Measurements from ENCODE around the gene RPP14.
"Not testable (repeated sequence)": the region's sequence is repeated elsewhere in the genome, so short reads cannot be mapped to it uniquely, and the experiment has no call there.

RPP14 gene

GRCh38 chr3:58261954-58262666, 43.9 kb upstream of the RPP14 start:
- no peaks in the 10 kb centered on the region for H3K27me3 ChIP-seq (ENCODE audit: insufficient read depth, low read depth, severe bottlenecking)
- no peaks in the 10 kb centered on the region for H3K9me3 ChIP-seq (ENCODE audit: severe bottlenecking)
- H3K36me3 ChIP-seq = peaks cover 2% of the 10 kb centered on the region; the same call in 1 of the 2 replicates
- no peak overlapping the region for H3K27ac ChIP-seq
- no peak overlapping the region for H3K4me3 ChIP-seq (ENCODE audit: low read depth, low read length)
- DNase-seq = no peak
- no peak for TF ChIP-seq CTCF (IDR thresholded peaks at IDR 0.05; ENCODE audit: low read depth, low read length)

- no peak for DNase-seq
- H3K27ac ChIP-seq = no peak overlapping the region
These were observed 39.5 kb upstream of the RPP14 start for GRCh38 chr3:58266577-58266976.

GRCh38 chr3:58267543-58267942, 38.5 kb upstream of the RPP14 start:
- not testable (repeated sequence) for H3K27ac ChIP-seq; H3K36me3 ChIP-seq; H3K9me3 ChIP-seq (ENCODE audit: severe bottlenecking); H3K27me3 ChIP-seq (ENCODE audit: insufficient read depth, low read depth, severe bottlenecking); H3K4me3 ChIP-seq (ENCODE audit: low read depth, low read length); DNase-seq

More at GRCh38 chr3:58266577-58266976, 39.5 kb upstream of the RPP14 start:
- Histone ChIP-seq H3K9me3 (ENCODE audit: severe bottlenecking) (no peaks in the 10 kb centered on the region), H3K4me3 (ENCODE audit: low read depth, low read length) (no peak overlapping the region), H3K36me3 (0 out of 2 replicates have a peak, but pooled peaks cover 3% of the 10 kb centered on the region), H3K27me3 (ENCODE audit: insufficient read depth, low read depth, severe bottlenecking) (no peaks in the 10 kb centered on the region)
- TF ChIP-seq CTCF (IDR thresholded peaks at IDR 0.05; ENCODE audit: low read depth, low read length) = no peak

GRCh38 chr3:58269356-58269755, 36.7 kb upstream of the RPP14 start:
- Histone ChIP-seq H3K9me3 (ENCODE audit: severe bottlenecking) (no peaks in the 10 kb centered on the region), H3K27me3 (ENCODE audit: insufficient read depth, low read depth, severe bottlenecking) (no peaks in the 10 kb centered on the region), H3K4me3 (ENCODE audit: low read depth, low read length) (no peak overlapping the region), H3K36me3 (0 out of 2 replicates have a peak, but pooled peaks cover 3% of the 10 kb centered on the region), H3K27ac (no peak overlapping the region)
- DNase-seq = no peak
- no peak for TF ChIP-seq CTCF (IDR thresholded peaks at IDR 0.05; ENCODE audit: low read depth, low read length)

- Histone ChIP-seq H3K9me3 (ENCODE audit: severe bottlenecking) (no peaks in the 10 kb centered on the region), H3K27ac (no peak overlapping the region), H3K4me3 (ENCODE audit: low read depth, low read length) (no peak overlapping the region), H3K27me3 (ENCODE audit: insufficient read depth, low read depth, severe bottlenecking) (no peaks in the 10 kb centered on the region), H3K36me3 (0 out of 2 replicates have a peak, but pooled peaks cover 3% of the 10 kb centered on the region)
- no peak for DNase-seq
- TF ChIP-seq CTCF (IDR thresholded peaks at IDR 0.05; ENCODE audit: low read depth, low read length) = no peak
These were observed 35.6 kb upstream of the RPP14 start for GRCh38 chr3:58270485-58270884.

- no peak for DNase-seq
- no peak overlapping the region for H3K27ac ChIP-seq
- H3K27me3 ChIP-seq (ENCODE audit: insufficient read depth, low read depth, severe bottlenecking) = no peaks in the 10 kb centered on the region
- H3K9me3 ChIP-seq (ENCODE audit: severe bottlenecking) = peaks cover 2% of the 10 kb centered on the region
- H3K4me3 ChIP-seq (ENCODE audit: low read depth, low read length) = no peak overlapping the region
- no peak for TF ChIP-seq CTCF (IDR thresholded peaks at IDR 0.05; ENCODE audit: low read depth, low read length)
- 0 out of 2 replicates have a peak, but pooled peaks cover 3% of the 10 kb centered on the region for H3K36me3 ChIP-seq
These were observed 34.0 kb upstream of the RPP14 start for GRCh38 chr3:58271901-58272501.

Data from WERI-Rb-1 (cell line).